ENCODE data around the gene CEACAM16.

Gene CEACAM16

DNA sequence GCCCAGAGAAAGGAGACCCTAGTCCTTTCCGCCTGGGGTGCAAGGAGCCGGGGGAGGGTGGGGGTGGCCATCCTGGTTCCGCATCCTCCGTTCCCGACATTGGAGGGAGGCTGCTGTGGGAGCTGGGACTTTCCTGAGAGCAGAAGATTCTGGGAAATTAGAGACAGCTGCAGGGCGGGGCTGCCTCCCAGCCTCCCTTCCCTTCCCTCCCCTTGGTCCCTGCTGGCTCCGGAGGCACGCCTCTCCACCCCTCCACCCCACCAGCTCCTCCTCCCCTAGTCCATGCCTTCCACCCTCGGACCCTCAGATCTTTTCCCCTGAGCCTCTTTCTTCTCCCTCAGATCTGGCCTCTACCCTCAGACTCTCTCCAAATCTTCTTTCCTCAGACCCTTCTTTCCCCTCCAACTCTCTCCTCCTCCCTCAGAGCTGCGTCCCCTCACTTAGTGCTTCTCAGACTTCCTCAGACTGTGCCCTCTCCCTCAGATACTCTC is 46.4 kb downstream of the CEACAM16 start:
- DNase-seq (ENCODE audit: low read depth in 2 of 2) = no peak

DNA sequence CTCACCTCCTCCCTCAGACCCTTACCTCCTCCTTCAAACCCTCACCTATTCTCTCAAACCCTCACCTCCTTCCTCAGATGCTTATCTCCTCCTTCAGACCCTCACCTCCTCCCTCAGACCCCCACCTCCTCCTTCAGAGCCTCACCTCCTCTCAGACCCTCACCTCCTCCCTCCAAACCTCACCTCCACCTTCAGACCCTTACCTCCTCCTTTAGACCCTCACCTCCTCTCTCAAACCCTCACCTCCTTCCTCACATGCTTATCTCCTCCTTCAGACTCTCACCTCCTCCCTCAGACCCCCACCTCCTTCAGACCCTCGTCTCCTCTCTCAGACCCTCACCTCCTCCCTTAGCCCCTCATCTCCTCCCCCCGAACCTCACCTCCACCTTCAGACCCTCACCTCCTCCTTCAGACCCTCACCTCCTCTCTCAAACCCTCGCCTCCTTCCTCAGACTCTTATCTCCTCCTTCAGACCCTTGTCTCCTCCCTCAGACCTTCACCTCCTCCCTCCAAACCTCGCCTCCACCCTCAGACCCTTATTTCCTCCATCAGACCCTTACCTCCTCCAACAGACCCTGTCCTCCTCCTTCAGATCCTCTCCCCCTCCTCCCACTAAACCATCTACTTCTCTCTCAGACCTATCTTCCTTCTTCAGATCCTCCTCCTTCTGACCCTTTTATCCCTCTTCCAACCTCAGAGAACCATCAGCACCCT is 47.1 kb downstream of the CEACAM16 start:
- no peak for DNase-seq (ENCODE audit: low read depth in 2 of 2)

DNA sequence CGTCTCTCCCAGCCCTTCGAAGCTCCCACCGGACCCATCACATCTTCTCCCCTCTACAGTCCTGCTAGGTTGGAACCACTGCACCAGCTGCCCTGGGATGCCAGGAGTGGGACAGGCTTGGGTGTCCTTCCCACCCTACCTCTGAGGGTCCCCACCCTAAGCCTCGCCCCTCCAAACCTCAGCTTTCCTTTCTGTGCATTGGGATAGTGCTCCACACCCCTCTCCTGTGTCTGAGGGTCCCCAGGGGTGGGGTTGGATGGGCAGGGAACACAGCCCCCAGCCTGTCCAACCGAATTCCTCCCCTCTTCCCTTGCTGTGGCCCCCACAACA is 47.6 kb downstream of the CEACAM16 start:
- no peak for DNase-seq (ENCODE audit: low read depth in 2 of 2)

DNA sequence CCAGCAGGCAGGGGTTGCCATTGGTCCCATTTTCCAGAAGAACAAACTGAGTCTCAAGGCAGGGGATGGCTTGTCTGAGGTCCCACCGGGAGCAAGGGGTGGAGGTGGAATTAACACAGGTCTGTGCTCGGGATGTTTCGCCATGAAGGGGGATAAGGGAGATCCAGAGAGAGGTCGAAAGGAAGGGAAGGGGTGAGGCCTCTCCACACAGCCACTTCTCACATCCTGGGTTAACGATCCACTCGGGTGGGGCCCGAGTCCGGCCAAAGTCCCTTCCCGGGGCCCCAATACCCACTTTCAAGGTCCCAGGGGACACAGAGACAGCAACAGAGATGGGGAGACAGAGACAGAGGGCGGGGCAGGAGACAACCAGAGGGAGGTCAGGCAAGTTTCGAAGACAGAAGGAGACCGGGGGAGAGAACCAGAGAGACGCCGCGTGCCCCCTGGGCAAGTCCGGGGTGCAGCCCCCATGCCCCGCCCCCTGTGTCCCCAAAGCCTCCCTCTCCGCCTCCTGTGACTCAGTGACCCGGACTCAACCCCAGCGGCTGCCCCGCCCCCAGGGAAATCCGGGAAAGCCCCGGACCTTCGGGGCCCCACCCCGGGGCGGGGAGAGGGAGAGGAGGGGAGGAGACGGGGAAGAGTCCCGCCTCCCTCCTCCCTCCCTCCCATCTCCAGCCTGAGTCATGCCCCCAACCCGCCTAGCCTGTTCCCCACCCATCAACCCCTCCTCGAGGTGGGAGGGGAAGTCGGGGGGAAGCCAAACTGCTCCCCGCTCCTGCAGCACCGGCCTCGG is 48.2 kb downstream of the CEACAM16 start:
- DNase-seq (ENCODE audit: low read depth in 2 of 2) = peak; percentile 87 to 91

DNA sequence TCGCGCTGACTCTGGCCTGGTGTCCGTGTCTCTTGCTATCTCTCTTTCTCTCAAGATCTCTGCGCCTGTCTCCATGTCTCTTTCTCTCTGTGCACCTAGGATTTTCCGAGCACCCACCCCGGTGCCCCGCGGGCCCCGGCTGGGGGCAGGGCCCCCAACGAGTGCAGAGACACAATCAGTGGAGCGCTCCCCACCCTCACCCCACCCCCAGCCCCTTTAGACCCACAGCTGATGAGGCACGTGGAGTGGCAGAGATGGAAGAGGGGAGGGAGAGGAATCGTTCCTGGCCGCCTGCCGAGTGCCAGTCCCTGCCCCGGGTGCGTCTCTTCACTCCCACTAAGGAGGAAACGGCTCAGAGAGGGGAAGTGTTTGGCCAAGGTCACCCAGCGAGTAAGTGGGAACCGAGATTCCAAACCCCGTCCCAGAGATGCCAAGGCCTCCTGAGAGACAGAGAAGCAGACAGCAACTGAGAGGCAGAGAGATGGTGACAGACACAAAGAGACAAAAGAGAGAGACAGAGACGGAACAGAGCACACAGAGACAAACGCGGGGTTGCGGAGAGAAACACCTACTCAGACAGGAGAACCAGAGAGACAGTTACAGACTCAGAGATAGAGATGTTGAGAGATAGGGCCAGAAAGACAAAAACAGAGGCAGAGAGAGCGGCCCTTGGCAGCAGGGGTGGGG is 48.9 kb downstream of the CEACAM16 start:
- DNase-seq (ENCODE audit: low read depth in 2 of 2) = no peak

DNA sequence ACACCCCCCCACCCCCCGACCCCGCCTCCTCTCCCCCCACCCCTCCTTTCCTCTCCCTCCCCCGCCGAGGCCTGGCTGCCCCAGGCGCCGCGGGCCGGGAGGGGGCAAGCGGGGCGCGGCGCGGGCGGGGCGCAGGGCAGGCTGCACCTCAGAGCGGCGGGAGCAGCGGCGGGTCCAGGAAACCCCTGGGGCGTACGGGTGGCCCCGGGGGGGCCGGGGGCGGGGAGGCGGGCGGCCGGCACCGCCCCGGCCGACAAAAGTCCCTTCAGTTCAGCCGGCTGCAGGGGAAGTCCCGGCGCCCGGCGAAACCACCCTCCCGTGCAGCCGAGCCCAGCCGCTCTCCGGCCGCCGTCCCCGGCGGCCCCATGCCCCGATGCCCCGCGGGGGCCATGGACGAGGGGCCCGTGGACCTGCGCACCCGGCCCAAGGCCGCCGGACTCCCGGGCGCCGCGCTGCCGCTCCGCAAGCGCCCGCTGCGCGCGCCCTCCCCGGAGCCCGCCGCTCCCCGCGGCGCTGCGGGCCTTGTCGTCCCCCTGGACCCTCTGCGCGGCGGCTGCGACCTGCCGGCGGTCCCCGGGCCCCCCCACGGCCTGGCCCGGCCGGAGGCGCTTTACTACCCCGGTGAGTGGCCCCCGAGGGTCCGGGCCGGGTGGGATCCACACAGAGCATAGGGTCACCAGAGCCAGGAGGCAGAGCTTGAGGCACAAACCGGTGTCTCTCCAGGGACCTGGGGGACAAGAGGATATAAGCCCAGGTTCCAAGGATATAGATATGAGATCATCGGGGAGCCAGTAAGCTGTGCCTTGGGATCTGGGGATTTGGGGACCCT is 49.7 kb downstream of the CEACAM16 start, which contains the start of gene BCL3:
Gene BCL3, plus strand, starts transcription at position 283 of the 829 bp plus-strand sequence. Its CDS starts 83 bp downstream, at position 366.
- DNase-seq (ENCODE audit: low read depth in 2 of 2) = peak; percentile 22 to 64

DNA sequence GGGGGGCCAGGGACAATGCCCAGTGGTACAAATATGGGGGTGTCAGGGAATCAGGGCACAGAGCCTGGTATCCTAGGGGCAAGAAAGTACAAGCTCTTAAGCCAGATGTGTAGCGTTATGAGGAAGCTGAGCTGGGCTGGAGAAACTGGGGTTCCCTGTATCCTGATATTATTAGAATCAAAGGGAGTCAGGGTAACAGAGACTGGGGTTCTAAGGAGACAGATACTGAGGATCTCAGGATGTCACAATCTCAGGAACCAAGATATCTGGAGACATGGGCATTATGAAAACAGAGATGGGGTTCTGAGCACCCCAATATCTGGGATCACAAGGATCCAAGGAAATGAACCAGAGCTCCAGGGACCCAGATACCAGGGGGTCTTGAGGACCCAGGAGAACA is 50.3 kb downstream of the CEACAM16 start:
- DNase-seq (ENCODE audit: low read depth in 2 of 2) = no peak

DNA sequence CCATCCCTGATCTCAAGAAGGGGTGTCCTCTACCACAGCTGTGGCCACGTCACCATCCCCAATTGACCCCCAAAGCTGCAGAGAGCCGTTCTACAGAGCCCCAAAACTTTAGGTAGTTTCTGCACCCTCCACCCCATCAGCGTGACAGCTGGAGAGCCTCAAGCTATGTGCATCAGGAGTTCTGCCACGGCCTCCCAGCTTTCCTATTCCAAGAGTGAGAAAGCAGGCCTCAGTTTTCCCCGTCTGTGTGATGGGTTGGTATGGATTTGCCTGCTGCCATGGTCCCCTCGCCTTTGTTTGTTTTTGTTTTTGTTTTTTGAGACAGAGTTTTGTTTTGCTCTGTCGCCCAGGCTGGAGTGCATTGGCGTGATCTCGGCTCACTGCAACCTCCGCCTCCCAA is 51.0 kb downstream of the CEACAM16 start:
- no peak for DNase-seq (ENCODE audit: low read depth in 2 of 2)

DNA sequence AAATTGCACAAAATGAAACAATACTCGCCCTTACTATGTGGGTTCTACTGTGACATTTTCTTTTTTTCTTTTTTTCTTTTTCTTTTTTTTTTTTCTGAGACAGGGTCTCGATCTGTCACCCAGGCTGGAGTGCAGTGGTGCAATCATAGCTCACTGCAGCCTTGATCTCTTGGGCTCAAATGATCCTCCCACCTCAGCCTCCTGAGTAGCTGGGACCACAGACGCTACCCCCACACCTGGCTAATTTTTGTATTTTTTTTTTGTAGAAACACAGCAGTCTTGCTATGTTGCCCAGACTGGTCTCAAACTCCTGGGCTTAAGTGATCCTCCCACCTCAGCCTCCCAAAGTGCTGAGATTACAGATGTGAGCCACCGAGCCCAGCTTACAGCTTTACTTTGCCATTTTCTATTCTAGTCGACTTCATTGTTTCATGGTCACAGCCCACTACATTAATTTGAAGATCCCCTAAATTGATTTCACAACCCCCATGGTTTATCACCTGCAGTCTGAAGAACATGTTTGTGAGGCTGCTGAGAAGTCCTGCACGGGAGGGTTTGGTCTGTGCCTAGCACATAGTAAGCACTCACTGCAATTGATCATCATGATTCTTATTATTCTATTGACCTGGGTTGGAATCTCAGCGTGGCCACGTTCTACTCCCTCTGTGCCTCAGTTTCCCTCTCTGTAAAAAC is 53.3 kb downstream of the CEACAM16 start:
- no peak for DNase-seq (ENCODE audit: low read depth in 2 of 2)

DNA sequence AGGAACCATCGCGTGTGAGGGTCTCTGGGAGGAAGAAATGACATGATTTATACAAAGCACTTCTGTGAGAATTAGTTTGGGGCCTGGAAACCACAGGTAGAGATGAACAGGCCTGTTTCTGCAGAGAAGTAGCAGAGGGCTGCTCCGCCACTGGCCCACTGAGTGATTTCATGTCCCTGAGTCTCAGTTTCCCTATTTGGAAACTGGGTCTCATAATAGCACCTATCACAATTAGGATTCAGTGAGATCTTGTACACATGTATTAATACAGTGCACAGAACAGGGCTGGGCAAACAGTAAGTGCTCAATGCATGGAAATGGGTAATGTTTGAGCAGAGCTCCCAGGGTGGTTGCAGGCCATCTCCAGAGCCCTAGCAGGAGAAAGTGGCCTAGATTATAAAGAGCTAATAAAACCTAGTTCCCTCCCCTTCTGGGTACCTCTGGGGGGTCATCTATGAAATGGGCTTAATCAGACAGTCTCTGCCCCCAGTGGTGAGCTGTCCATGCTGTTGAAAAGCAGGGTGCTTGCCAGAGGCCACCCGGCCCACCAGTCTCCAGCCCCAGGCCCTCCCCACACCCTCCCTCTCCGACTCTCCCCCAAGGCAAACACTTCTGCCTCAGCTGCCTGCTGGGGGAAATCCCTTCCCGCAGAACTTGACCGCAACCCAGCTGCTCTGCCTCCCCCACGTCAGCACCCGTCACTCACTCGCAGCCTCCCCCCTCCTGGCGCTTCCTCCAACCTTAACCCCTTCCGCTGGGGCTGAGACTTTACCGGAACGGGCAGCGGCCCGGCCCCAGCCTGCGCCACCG is 54.1 kb downstream of the CEACAM16 start:
- DNase-seq (ENCODE audit: low read depth in 2 of 2) = peak; percentile 87 to 93

DNA sequence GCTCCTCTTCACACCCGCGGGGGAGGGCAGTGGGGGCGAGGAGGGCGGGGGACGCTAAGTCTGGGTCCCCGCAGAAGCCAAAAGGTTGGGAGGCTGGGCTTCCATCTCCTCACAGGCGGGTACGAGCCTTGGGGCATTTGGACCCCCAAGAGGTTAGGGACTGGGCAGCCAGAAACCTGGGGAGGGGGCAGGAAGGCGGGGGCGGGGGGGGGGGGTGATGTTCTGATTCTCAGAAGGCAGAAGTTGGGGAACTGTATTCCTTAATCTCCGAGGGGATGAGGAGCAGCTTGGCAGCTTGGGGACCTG is 54.6 kb downstream of the CEACAM16 start:
- DNase-seq (ENCODE audit: low read depth in 2 of 2) = no peak

DNA sequence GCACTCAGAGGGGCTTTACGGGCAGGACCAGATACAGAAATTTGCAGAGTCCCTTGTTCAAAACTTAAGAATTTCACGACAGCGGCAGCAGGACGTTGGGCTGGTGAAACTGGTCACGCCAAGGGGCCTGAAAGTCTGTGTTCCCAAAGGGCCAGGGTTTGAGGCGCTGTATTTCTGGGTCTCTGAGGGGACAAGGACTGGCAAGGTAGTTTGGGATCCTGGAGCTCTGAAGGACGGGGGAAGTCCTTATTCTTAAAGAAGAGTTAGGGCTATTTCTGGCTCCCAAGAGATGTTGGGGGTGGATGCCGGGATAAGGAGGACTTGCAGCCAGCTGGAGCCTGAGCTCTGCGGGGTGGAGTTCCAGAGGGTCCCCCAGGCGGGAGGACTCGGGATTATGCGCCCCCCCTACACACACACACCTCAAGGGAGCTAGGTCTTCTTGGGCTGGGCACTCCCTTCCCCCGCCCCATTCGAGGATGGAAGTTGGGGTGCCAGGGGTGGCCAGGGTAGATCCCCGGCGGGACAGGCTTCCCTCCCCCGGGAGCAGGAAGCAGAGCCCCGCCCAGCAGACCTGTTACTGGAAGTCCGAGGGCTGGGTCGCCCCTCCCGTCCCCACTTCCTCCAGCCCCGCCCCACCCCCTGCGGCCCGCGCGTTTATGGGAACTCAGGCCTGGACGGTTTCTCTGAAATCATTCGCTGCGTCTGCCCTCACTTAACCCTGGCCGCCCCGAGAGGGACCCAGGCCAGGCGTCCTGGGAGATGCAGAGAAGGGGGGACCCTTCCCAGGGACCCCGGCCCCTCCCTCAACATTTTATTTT is 55.2 kb downstream of the CEACAM16 start:
- DNase-seq (ENCODE audit: low read depth in 2 of 2) = peak; percentile 55 to 61

DNA sequence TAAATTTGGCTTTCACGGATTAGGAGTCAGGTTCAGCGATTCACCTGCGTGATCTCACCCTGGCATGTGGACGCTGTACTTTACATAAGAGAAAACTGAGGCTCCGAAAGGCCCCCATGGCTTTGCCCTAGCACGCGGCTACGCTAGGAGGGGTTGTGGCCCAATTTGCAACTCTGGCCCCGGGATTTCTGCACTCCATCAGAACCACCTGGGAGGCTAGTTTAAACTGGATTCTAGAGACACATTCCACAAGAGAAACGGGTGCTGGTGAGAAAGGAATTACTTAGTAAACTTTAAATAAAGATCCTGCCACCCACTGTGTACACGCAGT is 55.8 kb downstream of the CEACAM16 start:
- DNase-seq (ENCODE audit: low read depth in 2 of 2) = no peak

DNA sequence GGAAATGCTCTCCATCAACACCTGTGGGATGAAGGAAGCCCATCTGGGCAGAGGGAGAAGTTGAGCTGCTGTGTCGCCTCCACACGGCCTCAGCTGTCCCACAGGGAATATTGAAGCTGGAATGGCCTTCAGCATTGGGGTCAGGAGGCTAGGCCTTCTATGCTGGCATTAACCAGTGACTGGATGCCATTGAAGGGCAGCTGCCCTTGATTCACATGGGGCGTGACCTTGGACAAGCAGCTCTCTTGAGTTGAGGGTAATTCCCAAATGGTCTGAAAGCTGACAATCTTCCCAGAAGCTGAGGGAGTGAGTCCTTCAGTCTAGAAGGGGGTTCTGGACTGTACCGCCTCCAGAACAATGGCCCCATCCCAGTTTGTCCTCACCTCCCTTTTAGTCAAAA is 56.3 kb downstream of the CEACAM16 start:
- no peak for DNase-seq (ENCODE audit: low read depth in 2 of 2)

DNA sequence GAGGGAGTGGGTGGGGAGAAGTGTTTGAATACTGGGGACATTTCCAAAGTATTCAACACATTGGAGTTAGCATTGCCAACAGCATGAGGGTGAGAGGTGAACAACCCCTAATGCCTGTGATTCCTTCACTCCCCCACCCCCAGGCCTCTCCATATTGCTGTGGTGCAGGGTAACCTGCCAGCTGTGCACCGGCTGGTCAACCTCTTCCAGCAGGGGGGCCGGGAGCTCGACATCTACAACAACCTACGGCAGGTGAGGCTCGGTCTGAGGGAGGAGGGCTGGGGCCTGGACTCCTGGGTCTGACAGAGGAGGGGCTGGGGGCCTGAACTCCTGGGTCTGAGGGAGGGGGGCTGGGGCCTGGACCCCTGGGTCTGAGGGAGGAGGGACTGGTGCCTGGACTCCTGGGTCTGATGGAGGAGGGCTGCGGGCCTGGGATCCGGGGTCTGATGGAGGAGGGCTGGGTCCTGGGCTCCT is 57.2 kb downstream of the CEACAM16 start:
- no peak for DNase-seq (ENCODE audit: low read depth in 2 of 2)

DNA sequence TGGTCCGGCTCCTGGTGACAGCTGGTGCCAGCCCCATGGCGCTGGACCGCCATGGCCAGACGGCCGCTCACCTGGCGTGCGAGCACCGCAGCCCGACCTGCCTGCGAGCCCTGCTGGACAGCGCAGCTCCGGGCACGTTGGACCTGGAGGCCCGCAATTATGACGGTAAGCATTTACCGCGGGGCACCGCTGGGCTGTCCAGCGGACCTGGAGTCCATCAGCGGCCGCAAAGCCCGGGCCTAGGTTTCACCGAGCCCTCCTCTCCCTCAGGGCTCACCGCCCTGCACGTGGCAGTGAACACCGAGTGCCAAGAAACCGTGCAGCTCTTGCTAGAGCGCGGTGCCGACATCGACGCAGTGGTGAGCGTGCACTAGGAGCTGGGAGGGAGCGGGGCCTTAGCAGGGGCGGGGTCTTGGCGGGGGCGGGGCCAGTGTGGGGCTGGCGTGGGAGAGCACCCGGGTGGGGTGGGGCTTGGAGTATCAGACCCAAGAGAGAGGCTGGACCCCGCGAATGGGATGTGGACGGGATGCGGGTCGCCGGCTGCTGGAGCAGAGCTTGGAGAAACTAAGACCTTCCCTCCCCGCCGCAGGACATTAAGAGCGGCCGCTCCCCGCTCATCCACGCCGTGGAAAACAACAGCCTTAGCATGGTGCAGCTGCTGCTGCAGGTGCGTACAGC is 58.2 kb downstream of the CEACAM16 start:
- DNase-seq (ENCODE audit: low read depth in 2 of 2) = no peak

DNA sequence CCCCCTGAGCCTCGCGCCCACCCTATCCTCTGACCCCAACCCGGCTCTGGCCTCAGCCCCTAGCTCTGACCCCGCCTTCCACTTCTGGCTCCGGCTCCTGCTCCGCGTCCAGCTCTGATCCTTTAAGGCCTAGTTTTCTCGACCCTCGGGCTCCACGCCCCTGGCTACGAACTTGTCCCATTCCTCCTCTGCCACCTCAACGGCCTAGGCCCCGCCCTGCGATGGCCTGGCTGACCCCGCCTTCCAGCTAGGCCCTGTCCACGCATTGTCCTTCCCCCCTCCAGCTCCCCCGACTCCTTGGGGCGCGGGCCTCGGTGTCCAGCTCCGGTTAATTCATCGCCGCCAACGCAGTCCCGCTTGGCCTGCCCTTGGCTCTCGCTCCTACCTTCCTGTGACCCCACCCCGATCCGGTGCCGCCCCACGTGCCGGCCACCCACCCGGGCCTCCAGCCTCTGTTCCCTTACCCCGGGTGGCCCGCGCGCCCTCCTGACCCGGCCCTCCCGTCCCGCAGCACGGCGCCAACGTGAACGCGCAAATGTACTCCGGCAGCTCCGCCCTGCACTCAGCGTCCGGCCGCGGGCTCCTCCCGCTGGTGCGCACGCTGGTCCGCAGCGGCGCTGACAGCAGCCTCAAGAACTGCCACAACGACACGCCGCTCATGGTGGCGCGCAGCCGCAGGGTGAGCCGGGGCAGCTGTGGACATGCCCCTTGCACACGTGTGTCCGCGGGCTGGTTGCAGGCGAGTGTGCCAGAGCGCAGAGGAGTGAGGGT is 59.0 kb downstream of the CEACAM16 start:
- no peak for DNase-seq (ENCODE audit: low read depth in 2 of 2)

DNA sequence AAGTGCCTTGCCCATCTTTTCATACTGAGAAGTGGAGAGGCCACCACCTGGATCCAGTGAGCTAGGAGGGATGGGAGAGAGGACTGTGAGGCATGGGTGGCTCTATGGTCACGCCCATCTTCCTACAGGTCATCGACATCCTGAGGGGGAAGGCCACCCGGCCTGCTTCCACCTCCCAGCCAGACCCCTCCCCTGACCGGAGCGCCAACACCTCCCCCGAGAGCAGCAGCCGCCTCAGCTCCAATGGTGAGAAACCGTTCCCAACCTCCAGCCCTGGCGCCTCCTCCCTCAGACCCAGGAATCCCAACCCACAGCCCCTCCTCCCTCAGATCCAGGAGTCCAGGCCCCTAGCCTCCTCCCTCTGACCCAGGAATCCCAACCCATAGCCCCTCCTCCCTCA is 59.6 kb downstream of the CEACAM16 start:
- no peak for DNase-seq (ENCODE audit: low read depth in 2 of 2)

Data from stimulated activated CD8-positive, alpha-beta memory T cell treated with anti-CD3 and anti-CD28 coated beads, Interleukin-15, amount 100 ng/mL, for 4 hours (primary cell).